ENCODE results near the gene RASL12.

Gene RASL12

DNA sequence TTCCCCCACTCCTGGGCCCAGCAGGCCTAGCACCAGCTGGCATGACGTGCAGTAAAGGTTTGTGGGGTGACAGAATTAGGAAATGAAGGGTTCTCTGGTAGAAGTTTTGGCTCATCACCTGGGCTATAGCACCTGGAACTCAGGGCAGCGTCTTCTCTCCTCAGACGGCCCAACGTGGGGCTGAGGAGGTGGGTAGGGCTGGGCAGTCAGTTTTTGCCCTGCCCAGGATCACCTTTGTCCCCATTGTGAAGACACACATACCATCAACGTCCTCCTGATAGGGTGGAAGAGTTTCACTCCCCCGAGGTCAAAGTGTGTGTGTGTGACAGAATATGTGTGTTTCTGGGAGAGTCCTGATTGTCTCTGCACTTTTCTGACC is 20.8 kb upstream of the RASL12 start:
- H3K36me3 ChIP-seq (ENCODE audit: control insufficient read depth, low read depth, low read length), result no peaks in the 10 kb centered on the region
- no peak overlapping the region for H3K27ac ChIP-seq (ENCODE audit: low read length)
- H3K27me3 ChIP-seq (ENCODE audit: control insufficient read depth, insufficient read depth, low read length), result no peaks in the 10 kb centered on the region
- no peak overlapping the region for H3K9ac ChIP-seq (ENCODE audit: low read length)
- H3K4me3 ChIP-seq (ENCODE audit: low read length), result no peak overlapping the region
- H3K4me1 ChIP-seq (ENCODE audit: control insufficient read depth, low read depth, low read length), result peaks cover 17% of the 10 kb centered on the region
- H3K9me3 ChIP-seq (ENCODE audit: control insufficient read depth, low read depth, low read length), result no peaks in the 10 kb centered on the region

- Histone ChIP-seq H3K27me3 (ENCODE audit: control insufficient read depth, insufficient read depth, low read length) (no peaks in the 10 kb centered on the region), H3K9me3 (ENCODE audit: control insufficient read depth, low read depth, low read length) (no peaks in the 10 kb centered on the region), H3K36me3 (ENCODE audit: control insufficient read depth, low read depth, low read length) (no peaks in the 10 kb centered on the region), H3K9ac (ENCODE audit: low read length) (no peak overlapping the region), H3K4me1 (ENCODE audit: control insufficient read depth, low read depth, low read length) (peaks cover 23% of the 10 kb centered on the region), H3K4me3 (ENCODE audit: low read length) (no peak overlapping the region), H3K27ac (ENCODE audit: low read length) (no peak overlapping the region)
Measured at GRCh38 chr15:65087873-65088642, 20.3 kb upstream of the RASL12 start.

DNA sequence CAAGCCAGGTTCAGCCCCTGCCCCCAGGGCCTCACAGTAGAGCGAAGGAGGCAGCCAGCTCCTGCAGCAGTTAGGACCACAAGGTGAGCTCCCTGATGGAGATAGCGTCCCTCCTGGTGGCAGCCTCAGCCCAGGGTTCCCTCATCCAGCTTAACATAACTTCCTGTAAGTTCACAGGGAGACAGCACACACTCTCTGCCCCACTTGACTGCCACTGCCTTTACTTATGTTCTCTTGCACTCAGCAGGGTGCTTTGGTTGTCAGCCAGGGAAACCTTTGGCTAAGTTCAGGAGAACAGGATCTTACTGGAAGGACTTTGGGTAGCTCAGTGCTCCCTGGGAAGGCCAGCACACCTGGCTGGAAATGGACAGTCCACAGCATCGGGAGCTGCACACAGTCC is 19.6 kb upstream of the RASL12 start:
- Histone ChIP-seq H3K4me1 (ENCODE audit: control insufficient read depth, low read depth, low read length) (peaks cover 29% of the 10 kb centered on the region), H3K27me3 (ENCODE audit: control insufficient read depth, insufficient read depth, low read length) (no peaks in the 10 kb centered on the region), H3K27ac (ENCODE audit: low read length) (no peak overlapping the region), H3K9ac (ENCODE audit: low read length) (no peak overlapping the region), H3K4me3 (ENCODE audit: low read length) (no peak overlapping the region), H3K9me3 (ENCODE audit: control insufficient read depth, low read depth, low read length) (no peaks in the 10 kb centered on the region), H3K36me3 (ENCODE audit: control insufficient read depth, low read depth, low read length) (no peaks in the 10 kb centered on the region)

- Histone ChIP-seq H3K4me1 (ENCODE audit: control insufficient read depth, low read depth, low read length) (peaks cover 33% of the 10 kb centered on the region), H3K27ac (ENCODE audit: low read length) (no peak overlapping the region), H3K4me3 (ENCODE audit: low read length) (no peak overlapping the region), H3K36me3 (ENCODE audit: control insufficient read depth, low read depth, low read length) (no peaks in the 10 kb centered on the region), H3K27me3 (ENCODE audit: control insufficient read depth, insufficient read depth, low read length) (no peaks in the 10 kb centered on the region), H3K9ac (ENCODE audit: low read length) (no peak overlapping the region), H3K9me3 (ENCODE audit: control insufficient read depth, low read depth, low read length) (no peaks in the 10 kb centered on the region)
Measured at GRCh38 chr15:65086680-65087111, 18.9 kb upstream of the RASL12 start.

DNA sequence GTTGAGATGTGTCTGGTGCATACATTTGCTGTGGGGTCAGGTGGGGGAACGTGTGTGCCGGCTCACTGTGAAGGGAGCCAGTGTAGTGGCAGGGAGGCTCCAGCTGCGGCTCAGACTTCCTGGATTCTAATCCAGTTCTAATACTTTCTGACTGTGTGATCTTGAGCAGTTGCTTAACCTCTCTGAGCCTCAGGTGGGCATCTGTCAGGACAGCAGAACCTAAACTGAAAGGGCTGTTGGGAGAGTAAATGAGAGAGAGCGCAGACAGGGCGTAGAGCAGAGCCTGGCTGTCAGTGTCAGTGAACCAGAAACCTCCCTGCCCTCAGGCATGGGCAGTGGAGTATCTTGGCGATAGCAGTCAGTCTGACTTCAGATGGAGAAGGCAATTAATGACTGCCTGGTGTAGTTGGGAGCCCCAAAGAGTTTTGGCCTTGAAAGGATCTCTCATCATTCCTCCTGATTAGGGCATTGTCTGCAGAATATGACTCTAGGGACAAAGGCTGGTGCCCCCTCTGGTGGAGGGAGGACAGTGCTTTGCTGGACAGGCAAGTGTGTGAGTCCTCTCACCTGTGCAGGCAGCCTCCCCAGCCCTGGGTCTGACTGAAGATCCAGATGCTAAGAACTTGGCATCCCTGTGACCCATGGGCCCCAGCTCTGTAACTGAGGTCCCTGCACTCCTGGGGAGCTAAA is 18.3 kb upstream of the RASL12 start:
- no peak overlapping the region for H3K9ac ChIP-seq (ENCODE audit: low read length)
- no peaks in the 10 kb centered on the region for H3K27me3 ChIP-seq (ENCODE audit: control insufficient read depth, insufficient read depth, low read length)
- H3K27ac ChIP-seq (ENCODE audit: low read length), result no peak overlapping the region
- H3K4me3 ChIP-seq (ENCODE audit: low read length), result no peak overlapping the region
- H3K36me3 ChIP-seq (ENCODE audit: control insufficient read depth, low read depth, low read length), result no peaks in the 10 kb centered on the region
- H3K4me1 ChIP-seq (ENCODE audit: control insufficient read depth, low read depth, low read length), result peaks cover 33% of the 10 kb centered on the region
- no peaks in the 10 kb centered on the region for H3K9me3 ChIP-seq (ENCODE audit: control insufficient read depth, low read depth, low read length)

DNA sequence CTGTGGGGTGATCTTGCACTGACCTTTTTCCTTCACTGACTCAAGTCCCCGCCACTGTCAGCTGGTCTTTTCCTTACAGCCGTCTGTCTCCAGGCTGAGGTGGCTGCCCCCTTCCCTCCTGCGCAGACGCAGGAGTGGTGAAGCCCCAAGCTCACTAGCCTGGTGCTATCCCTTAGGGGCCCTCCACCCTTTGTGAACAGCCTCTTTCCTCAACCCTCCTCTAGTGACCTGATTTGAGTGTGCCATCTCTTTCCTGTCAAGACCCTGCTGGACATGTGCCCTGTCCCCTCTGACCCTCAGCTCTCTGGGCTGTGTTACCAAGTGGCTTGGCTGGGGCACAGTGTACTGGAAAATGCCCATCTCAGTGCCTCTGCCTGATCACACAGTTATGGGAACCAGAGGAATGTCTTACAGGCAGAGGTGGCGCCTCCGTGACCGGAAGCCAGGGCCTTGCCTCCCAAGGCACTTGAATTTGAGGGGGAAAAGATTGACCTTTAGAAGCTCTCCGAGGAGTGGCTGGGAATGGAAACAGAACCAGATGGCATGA is 17.5 kb upstream of the RASL12 start:
- no peak overlapping the region for H3K4me3 ChIP-seq (ENCODE audit: low read length)
- no peaks in the 10 kb centered on the region for H3K27me3 ChIP-seq (ENCODE audit: control insufficient read depth, insufficient read depth, low read length)
- no peaks in the 10 kb centered on the region for H3K9me3 ChIP-seq (ENCODE audit: control insufficient read depth, low read depth, low read length)
- peaks cover 33% of the 10 kb centered on the region for H3K4me1 ChIP-seq (ENCODE audit: control insufficient read depth, low read depth, low read length)
- no peak overlapping the region for H3K9ac ChIP-seq (ENCODE audit: low read length)
- no peaks in the 10 kb centered on the region for H3K36me3 ChIP-seq (ENCODE audit: control insufficient read depth, low read depth, low read length)
- no peak overlapping the region for H3K27ac ChIP-seq (ENCODE audit: low read length)

DNA sequence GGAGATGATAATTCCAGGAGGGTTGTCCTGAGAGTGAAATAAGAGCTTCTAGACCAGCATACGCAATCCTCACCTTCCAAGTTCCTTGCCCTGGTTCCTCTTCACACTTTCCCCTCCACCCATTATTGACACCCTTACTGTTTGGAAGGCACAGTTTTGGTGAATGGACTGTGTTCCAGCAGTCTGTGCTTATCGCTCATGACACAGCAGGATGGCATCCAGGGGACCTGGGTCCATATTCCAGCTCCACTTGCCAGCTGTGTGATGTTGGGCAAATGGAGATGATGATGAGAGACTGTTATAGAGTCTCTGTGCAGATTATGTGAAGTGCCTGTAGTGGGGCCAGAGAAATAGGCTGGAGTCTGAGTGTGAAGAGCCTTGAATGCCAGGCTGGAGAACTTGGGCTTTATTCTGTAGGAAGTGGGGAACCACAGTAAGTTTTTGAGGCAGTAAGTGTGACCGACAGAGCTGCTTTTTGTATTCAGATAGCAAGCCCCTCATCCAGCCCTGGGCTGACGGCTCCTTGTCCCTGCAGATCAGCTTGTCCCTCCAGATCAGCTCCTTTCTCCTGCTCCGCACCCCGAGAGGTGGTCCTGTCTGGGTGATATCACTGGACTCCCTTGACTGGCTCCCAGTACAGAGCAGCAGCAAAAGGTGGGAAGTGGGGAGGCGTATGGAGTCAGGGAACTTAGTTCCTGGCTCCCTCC is 16.9 kb upstream of the RASL12 start:
- Histone ChIP-seq H3K4me3 (ENCODE audit: low read length) (no peak overlapping the region), H3K4me1 (ENCODE audit: control insufficient read depth, low read depth, low read length) (peaks cover 33% of the 10 kb centered on the region), H3K36me3 (ENCODE audit: control insufficient read depth, low read depth, low read length) (no peaks in the 10 kb centered on the region), H3K9me3 (ENCODE audit: control insufficient read depth, low read depth, low read length) (no peaks in the 10 kb centered on the region), H3K27ac (ENCODE audit: low read length) (no peak overlapping the region), H3K27me3 (ENCODE audit: control insufficient read depth, insufficient read depth, low read length) (no peaks in the 10 kb centered on the region), H3K9ac (ENCODE audit: low read length) (no peak overlapping the region)

DNA sequence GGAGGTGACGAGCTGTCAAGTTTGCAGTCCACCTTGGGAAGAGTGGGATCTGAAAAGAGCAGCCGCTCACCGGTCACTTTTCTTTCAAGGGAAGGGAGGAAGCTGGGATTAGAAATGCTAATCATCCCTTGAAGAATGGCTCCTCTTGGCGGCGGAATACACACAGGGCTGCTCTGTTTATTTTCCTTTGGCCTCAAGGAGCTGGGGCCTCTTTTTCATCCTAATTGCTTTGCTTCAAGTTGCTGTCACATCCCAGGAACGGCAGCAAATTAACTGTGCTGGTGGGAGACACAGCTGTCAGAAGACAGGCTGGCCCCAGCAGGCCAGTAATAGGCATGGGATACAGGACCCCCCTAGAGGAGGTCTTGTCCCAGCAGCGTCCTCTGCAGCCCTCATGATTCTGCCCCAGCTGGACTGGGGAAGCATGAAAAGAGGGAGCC is 15.5 kb upstream of the RASL12 start:
- no peaks in the 10 kb centered on the region for H3K9me3 ChIP-seq (ENCODE audit: control insufficient read depth, low read depth, low read length)
- H3K27ac ChIP-seq (ENCODE audit: low read length), result no peak overlapping the region
- peak overlapping the region; percentile 27 for H3K4me3 ChIP-seq (ENCODE audit: low read length)
- H3K36me3 ChIP-seq (ENCODE audit: control insufficient read depth, low read depth, low read length), result no peaks in the 10 kb centered on the region
- no peaks in the 10 kb centered on the region for H3K27me3 ChIP-seq (ENCODE audit: control insufficient read depth, insufficient read depth, low read length)
- peaks cover 25% of the 10 kb centered on the region for H3K4me1 ChIP-seq (ENCODE audit: control insufficient read depth, low read depth, low read length)
- H3K9ac ChIP-seq (ENCODE audit: low read length), result no peak overlapping the region

DNA sequence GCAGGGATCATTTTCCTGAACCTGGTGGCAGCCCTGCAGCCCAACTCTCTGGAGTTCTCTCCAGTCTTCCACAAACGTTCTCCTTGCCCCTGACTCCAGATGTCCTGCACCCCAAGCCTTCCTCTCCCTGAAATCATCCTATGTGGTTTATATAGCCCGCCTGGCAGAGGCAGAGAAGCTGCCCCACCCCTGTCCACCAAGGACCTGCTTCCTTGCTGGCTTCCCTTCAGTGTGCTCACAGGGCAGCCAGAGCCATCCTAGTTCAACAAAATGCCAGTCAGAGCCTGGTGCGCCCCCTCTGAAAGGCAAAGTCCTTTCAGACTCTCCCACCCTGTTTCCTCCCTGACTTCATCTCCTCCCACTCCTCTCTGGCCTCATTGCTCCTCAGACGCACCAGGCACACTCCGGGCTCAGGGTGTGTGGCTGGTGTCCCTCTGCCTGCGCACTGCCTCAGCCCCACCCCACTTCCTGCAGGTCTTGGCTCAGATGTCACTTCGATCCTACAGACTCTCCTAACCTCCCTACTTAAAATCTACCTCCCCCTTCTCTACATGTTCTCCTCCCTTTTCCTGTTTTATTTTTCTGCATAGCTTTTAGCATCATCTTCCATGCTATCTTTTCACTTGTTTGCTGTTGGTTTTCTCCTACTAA is 14.6 kb upstream of the RASL12 start:
- no peak overlapping the region for H3K27ac ChIP-seq (ENCODE audit: low read length)
- no peaks in the 10 kb centered on the region for H3K9me3 ChIP-seq (ENCODE audit: control insufficient read depth, low read depth, low read length)
- H3K4me3 ChIP-seq (ENCODE audit: low read length), result peak overlapping the region; percentile 27
- H3K4me1 ChIP-seq (ENCODE audit: control insufficient read depth, low read depth, low read length), result peaks cover 25% of the 10 kb centered on the region
- H3K27me3 ChIP-seq (ENCODE audit: control insufficient read depth, insufficient read depth, low read length), result no peaks in the 10 kb centered on the region
- no peaks in the 10 kb centered on the region for H3K36me3 ChIP-seq (ENCODE audit: control insufficient read depth, low read depth, low read length)
- no peak overlapping the region for H3K9ac ChIP-seq (ENCODE audit: low read length)

DNA sequence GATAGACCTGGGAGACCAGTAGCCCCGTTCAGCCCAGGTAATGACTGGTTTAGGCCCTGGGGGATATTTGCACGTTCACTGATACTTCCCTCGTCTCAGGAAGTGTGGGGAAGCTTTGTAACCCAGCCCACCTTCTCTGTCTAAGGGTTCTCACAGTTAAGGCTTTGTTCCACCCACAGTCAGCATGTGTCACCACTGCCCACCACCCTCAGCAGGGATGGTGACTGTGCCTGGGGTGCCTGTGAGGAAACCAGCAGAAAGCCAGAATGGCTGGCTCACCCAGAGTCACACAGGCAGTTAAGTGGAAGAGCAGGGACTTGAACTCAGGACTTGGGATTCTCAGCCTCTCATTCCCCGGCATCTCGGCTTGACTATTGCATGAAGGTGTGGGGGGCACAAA is 14.0 kb upstream of the RASL12 start:
- no peaks in the 10 kb centered on the region for H3K36me3 ChIP-seq (ENCODE audit: control insufficient read depth, low read depth, low read length)
- no peak overlapping the region for H3K9ac ChIP-seq (ENCODE audit: low read length)
- H3K9me3 ChIP-seq (ENCODE audit: control insufficient read depth, low read depth, low read length), result no peaks in the 10 kb centered on the region
- H3K27ac ChIP-seq (ENCODE audit: low read length), result no peak overlapping the region
- no peak overlapping the region for H3K4me3 ChIP-seq (ENCODE audit: low read length)
- H3K27me3 ChIP-seq (ENCODE audit: control insufficient read depth, insufficient read depth, low read length), result no peaks in the 10 kb centered on the region
- peaks cover 25% of the 10 kb centered on the region for H3K4me1 ChIP-seq (ENCODE audit: control insufficient read depth, low read depth, low read length)

GRCh38 chr15:65081270-65081669 is 13.5 kb upstream of the RASL12 start:
- Histone ChIP-seq H3K4me3 (ENCODE audit: low read length) (no peak overlapping the region), H3K4me1 (ENCODE audit: control insufficient read depth, low read depth, low read length) (peaks cover 25% of the 10 kb centered on the region), H3K36me3 (ENCODE audit: control insufficient read depth, low read depth, low read length) (no peaks in the 10 kb centered on the region), H3K9me3 (ENCODE audit: control insufficient read depth, low read depth, low read length) (no peaks in the 10 kb centered on the region), H3K9ac (ENCODE audit: low read length) (no peak overlapping the region), H3K27ac (ENCODE audit: low read length) (no peak overlapping the region), H3K27me3 (ENCODE audit: control insufficient read depth, insufficient read depth, low read length) (no peaks in the 10 kb centered on the region)
